ENCODE results near the gene AGPAT1. TPM values are rescaled to one million over a fixed set of nuclear protein-coding genes. Genes with fewer than 3 reads are reported as not detected.

Gene AGPAT1
- total RNA-seq, 1 experiment from 2014 or later, result 108 TPM

DNA sequence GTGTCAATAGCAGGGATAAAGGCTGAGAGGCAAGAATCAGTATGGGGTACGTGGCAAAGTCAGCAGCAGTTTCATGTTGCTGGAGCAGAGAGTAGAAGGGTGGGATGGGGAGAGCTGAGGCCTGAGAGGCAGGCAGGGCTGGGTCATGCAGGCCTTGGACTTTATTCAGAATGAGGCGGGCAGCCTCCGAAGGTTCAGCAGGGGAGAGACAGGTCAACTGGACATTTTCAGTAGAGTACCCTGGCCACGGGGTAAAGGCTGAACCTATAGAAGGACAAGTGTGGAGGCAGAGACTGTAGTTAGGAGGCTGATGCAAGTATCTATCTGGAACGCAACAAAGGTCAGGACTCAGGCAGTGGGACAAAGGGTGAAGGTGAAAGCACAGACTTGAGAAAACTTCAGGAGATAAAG, 34.3 kb upstream of the AGPAT1 start:
- CTCF ChIA-PET, result no interaction called here

DNA sequence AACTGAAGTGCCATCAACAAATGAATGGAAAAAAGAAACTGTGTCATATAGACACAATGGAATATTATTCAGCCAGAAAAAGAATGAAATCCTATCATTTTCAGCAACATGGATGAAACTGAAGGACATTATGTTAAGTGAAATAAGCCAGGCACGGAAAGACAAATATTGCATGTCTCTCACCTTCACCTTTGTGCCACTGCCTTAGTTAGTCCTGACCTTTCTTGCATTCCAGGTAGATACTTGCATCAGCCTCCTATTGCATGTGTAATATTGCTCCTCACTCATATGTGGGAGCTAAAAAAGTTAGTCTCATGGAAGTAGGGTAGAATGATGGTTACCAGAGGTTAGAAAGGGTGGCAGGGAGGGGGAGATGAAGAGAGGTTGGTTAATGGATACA, 33.1 kb upstream of the AGPAT1 start:
- Histone ChIP-seq H3K36me3 (ENCODE audit: insufficient read depth, low read length, poor library complexity, severe bottlenecking) (no peaks in the 10 kb centered on the region), H3K4me3 (ENCODE audit: low read depth, low read length, poor library complexity, severe bottlenecking) (no peak overlapping the region), H3K27me3 (replicated peaks; ENCODE audit: insufficient read depth, low read depth, low read length, poor library complexity) (no peaks in the 10 kb centered on the region), H3K4me1 (ENCODE audit: insufficient read depth, low read length, poor library complexity, severe bottlenecking) (no peaks in the 10 kb centered on the region), H3K27ac (ENCODE audit: low read depth, low read length, poor library complexity, severe bottlenecking) (no peak overlapping the region), H3K9me3 (ENCODE audit: low read depth, low read length, poor library complexity, severe bottlenecking) (no peaks in the 10 kb centered on the region)
- TF ChIP-seq, protein P1, sequence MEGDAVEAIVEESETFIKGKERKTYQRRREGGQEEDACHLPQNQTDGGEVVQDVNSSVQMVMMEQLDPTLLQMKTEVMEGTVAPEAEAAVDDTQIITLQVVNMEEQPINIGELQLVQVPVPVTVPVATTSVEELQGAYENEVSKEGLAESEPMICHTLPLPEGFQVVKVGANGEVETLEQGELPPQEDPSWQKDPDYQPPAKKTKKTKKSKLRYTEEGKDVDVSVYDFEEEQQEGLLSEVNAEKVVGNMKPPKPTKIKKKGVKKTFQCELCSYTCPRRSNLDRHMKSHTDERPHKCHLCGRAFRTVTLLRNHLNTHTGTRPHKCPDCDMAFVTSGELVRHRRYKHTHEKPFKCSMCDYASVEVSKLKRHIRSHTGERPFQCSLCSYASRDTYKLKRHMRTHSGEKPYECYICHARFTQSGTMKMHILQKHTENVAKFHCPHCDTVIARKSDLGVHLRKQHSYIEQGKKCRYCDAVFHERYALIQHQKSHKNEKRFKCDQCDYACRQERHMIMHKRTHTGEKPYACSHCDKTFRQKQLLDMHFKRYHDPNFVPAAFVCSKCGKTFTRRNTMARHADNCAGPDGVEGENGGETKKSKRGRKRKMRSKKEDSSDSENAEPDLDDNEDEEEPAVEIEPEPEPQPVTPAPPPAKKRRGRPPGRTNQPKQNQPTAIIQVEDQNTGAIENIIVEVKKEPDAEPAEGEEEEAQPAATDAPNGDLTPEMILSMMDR (conservative IDR thresholded peaks at IDR 0.05; ENCODE audit: low read depth, low read length), result no peak
- no peak for DNase-seq (ENCODE audit: low spot score)
- BruUV-seq (replicated peaks), result no TSS peak
- intact Hi-C loops (cut with micrococcal nuclease; ENCODE audit: unreplicated experiment), result no loop called here
- POLR2A ChIA-PET (ENCODE audit: low non-redundant PET), result no interaction called here
- CTCF ChIA-PET, result no interaction called here

More for the DNA sequence above, 34.3 kb upstream of the AGPAT1 start:
- POLR2A ChIA-PET (ENCODE audit: low non-redundant PET), result no interaction called here
- intact Hi-C loops (cut with micrococcal nuclease; ENCODE audit: unreplicated experiment), result no loop called here
- DNase-seq (ENCODE audit: low spot score), result no peak
- TF ChIP-seq, protein P1 (conservative IDR thresholded peaks at IDR 0.05; ENCODE audit: low read depth, low read length), result no peak
- TF ChIP-seq EZH2 (IDR thresholded peaks at IDR 0.05; ENCODE audit: borderline replicate concordance, low read depth, low read length, poor library complexity, severe bottlenecking), result no peak
- Histone ChIP-seq H3K36me3 (ENCODE audit: insufficient read depth, low read length, poor library complexity, severe bottlenecking) (no peaks in the 10 kb centered on the region), H3K27me3 (replicated peaks; ENCODE audit: insufficient read depth, low read depth, low read length, poor library complexity) (no peaks in the 10 kb centered on the region), H3K27ac (ENCODE audit: low read depth, low read length, poor library complexity, severe bottlenecking) (no peak overlapping the region), H3K9me3 (ENCODE audit: low read depth, low read length, poor library complexity, severe bottlenecking) (no peaks in the 10 kb centered on the region), H3K4me3 (ENCODE audit: low read depth, low read length, poor library complexity, severe bottlenecking) (no peak overlapping the region), H3K4me1 (ENCODE audit: insufficient read depth, low read length, poor library complexity, severe bottlenecking) (no peaks in the 10 kb centered on the region)
- no TSS peak for BruUV-seq (replicated peaks)

DNA sequence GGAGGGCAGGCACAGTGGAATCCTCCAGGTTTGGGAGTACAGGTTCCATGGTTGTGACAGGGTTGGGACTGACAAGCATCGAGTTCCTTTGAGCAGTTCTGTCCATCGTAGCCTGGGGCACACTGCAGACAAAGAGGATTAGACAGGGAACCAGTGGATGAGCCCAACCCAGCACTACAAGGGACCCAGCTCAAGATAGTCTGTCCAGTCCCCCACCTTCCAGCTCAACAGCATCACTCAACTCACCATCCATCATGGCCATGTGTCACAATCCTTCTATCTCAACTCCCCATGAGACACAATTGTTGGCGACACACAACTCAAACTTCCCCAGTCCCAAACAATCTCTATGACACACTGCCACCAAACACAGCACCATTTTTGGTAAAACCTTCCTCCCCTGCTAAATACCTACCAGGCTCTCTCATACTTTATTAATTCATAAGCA, 28.4 kb upstream of the AGPAT1 start:
- H3K9me3 ChIP-seq (ENCODE audit: low read depth, low read length, poor library complexity, severe bottlenecking), result no peaks in the 10 kb centered on the region
- peaks cover 9% of the 10 kb centered on the region for H3K4me1 ChIP-seq (ENCODE audit: insufficient read depth, low read length, poor library complexity, severe bottlenecking)
- no peak for DNase-seq (ENCODE audit: low spot score)
- no peaks in the 10 kb centered on the region for H3K36me3 ChIP-seq (ENCODE audit: insufficient read depth, low read length, poor library complexity, severe bottlenecking)
- CTCF ChIA-PET, result no interaction called here
- POLR2A ChIA-PET (ENCODE audit: low non-redundant PET), result no interaction called here
- TF ChIP-seq, protein P1 (conservative IDR thresholded peaks at IDR 0.05; ENCODE audit: low read depth, low read length), result no peak
- no peak for TF ChIP-seq EZH2 (IDR thresholded peaks at IDR 0.05; ENCODE audit: borderline replicate concordance, low read depth, low read length, poor library complexity, severe bottlenecking)
- H3K27ac ChIP-seq (ENCODE audit: low read depth, low read length, poor library complexity, severe bottlenecking), result no peak overlapping the region
- no TSS peak for BruUV-seq (replicated peaks)
- H3K27me3 ChIP-seq (replicated peaks; ENCODE audit: insufficient read depth, low read depth, low read length, poor library complexity), result no peaks in the 10 kb centered on the region
- intact Hi-C loops (cut with micrococcal nuclease; ENCODE audit: unreplicated experiment), result no loop called here
- no peak overlapping the region for H3K4me3 ChIP-seq (ENCODE audit: low read depth, low read length, poor library complexity, severe bottlenecking)
